ENCODE measurements around the gene SCCPDH. TPM values are rescaled to one million over a fixed set of nuclear protein-coding genes. Genes with fewer than 3 reads are reported as not detected.

SCCPDH gene
- total and polyA plus RNA-seq, 2 of the 13 experiments (the other 11 are each of a cell fraction or from before 2014, with no cell fraction given), result 36.7 to 62.3 TPM

- no peaks in the 10 kb centered on the region for H3K79me2 ChIP-seq (ENCODE audit: insufficient read depth, low read length)
- ChIA-PET POLR2A (no interaction called here), CTCF (ENCODE audit: low intra/inter-chr PET ratio, low total read pairs) (no interaction called here)
- in situ Hi-C loops (cut with HindIII; ENCODE audit: extremely low pct_ligation_motif_present, low pct_unique_long_range_greater_than_20kb), result no loop called here
- H4K20me1 ChIP-seq (ENCODE audit: insufficient read depth, low read length), result no peaks in the 10 kb centered on the region
- no peak for ATAC-seq
- no peaks in the 10 kb centered on the region for H3K27me3 ChIP-seq (ENCODE audit: control insufficient read depth in 1 of 2, insufficient read depth in 2 of 2, low read length in 2 of 2)
- H3K4me3 ChIP-seq (replicated peaks in 1 of 3; ENCODE audit: insufficient read depth in 1 of 3, low read depth in 2 of 3, low read length in 3 of 3), result no peak overlapping the region
- no TSS peak for BruUV-seq (replicated peaks)
- 85% methylated on average over 9 of the region's 9 CpGs for WGBS (ENCODE audit: low lambda C conversion rate)
- H3K9ac ChIP-seq (ENCODE audit: insufficient read depth, low read depth, low read length), result no peak overlapping the region
- no peak overlapping the region for H3K27ac ChIP-seq (ENCODE audit: extremely low read length, insufficient read depth, low read length)
- H3K9me3 ChIP-seq (ENCODE audit: low read length), result no peaks in the 10 kb centered on the region
- no peak for DNase-seq (ENCODE audit: low spot score)
- no peak overlapping the region for H3K4me2 ChIP-seq (ENCODE audit: low read depth, low read length)
- TF ChIP-seq ZNF333 (CRISPR knock-in tag; IDR thresholded peaks at IDR 0.05; ENCODE audit: borderline replicate concordance), result no peak
- no peak for TF ChIP-seq MYC (CRISPR knock-in tag; IDR thresholded peaks at IDR 0.05; ENCODE audit: borderline replicate concordance)
- no peak for TF ChIP-seq PRMT3 (CRISPR knock-in tag; IDR thresholded peaks at IDR 0.05; ENCODE audit: borderline replicate concordance, low read depth)
- no peak for TF ChIP-seq ZBTB26 (CRISPR knock-in tag; IDR thresholded peaks at IDR 0.05; ENCODE audit: borderline replicate concordance)
- no peak for TF ChIP-seq ZFP36 (IDR thresholded peaks at IDR 0.05; ENCODE audit: borderline replicate concordance, low read depth, low read length, partially characterized antibody)
- TF ChIP-seq ZNF7 (CRISPR knock-in tag; IDR thresholded peaks at IDR 0.05), result no peak
- TF ChIP-seq RELA (CRISPR knock-in tag; IDR thresholded peaks at IDR 0.05), result no peak
- no peak for TF ChIP-seq ZNF678 (CRISPR knock-in tag; IDR thresholded peaks at IDR 0.05)
- no peak for TF ChIP-seq KMT2A (CRISPR knock-in tag; IDR thresholded peaks at IDR 0.05)
- no peak for TF ChIP-seq ZNF672 (CRISPR knock-in tag; IDR thresholded peaks at IDR 0.05)
- no peak for TF ChIP-seq ZNF264 (CRISPR knock-in tag; IDR thresholded peaks at IDR 0.05)
- no peaks in the 10 kb centered on the region for H3K4me1 ChIP-seq (ENCODE audit: insufficient read depth, low read length)
- H2AFZ ChIP-seq (ENCODE audit: low read length), result no peak overlapping the region
- FAIRE-seq, result no peak
- peaks cover 5 to 15% of the 10 kb centered on the region in 2 experiments; a peak in 4 of 5 replicates for H3K36me3 ChIP-seq (replicated peaks in 1 of 2; ENCODE audit: control insufficient read depth in 1 of 2, insufficient read depth in 2 of 2, low read length in 2 of 2)
- intact Hi-C loops (cut with micrococcal nuclease; ENCODE audit: unreplicated experiment), result no loop called here
Observed at GRCh38 chr1:246748006-246748405, 23.8 kb downstream of the SCCPDH start.

All from HepG2 (cell line).